ENCODE measurements around the gene TSPYL1.
A peak's percentile ranks its signal among the peaks of the same experiment; 100 is the strongest.

The TSPYL1 gene

DNA sequence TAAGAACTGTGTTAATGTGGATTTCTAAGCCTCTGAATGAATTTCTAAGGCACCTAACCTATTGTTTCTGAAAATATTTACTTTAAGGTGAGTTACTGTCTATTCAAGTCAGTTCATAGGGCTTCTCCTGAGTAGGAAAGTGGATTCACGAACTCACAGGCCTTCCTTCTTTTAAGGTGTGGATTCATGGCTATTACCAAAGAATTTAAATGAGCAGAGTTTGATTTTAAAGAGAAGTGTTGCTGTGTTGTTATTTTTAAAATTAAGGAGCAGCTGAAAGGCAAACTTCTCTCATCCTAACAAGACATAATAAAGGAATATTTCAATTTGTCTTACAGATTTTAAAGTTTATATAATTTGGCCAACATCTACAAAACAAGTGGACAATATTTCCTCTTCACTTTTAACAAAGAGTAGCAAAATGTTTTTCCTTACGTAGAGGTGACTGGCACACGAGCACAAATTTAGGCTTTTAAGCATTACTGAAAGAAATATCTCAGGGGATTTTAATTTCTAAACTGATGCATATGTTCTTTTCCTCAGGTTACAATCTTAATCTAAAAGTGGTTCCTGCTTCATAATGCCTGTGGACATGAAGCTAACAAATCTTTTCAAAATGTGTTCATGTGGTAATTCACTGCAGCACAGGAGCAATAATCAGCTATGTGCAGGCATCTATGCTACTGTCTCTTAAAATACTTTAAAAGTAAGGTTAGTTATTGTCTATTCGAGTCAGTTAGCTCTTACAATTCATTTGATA is 25.3 kb downstream of the TSPYL1 start:
- Mint-ChIP-seq H3K4me3 (no peak overlapping the region), H3K9me3 (peaks cover under 1% of the 10 kb centered on the region), H3K27me3 (ENCODE audit: low read depth, poor library complexity) (no peaks in the 10 kb centered on the region), H3K36me3 (ENCODE audit: low read depth) (peaks cover 31% of the 10 kb centered on the region), H3K4me1 (peaks cover 5% of the 10 kb centered on the region), H3K27ac (no peak overlapping the region)
- no peak for DNase-seq
- TF ChIP-seq, protein P1, sequence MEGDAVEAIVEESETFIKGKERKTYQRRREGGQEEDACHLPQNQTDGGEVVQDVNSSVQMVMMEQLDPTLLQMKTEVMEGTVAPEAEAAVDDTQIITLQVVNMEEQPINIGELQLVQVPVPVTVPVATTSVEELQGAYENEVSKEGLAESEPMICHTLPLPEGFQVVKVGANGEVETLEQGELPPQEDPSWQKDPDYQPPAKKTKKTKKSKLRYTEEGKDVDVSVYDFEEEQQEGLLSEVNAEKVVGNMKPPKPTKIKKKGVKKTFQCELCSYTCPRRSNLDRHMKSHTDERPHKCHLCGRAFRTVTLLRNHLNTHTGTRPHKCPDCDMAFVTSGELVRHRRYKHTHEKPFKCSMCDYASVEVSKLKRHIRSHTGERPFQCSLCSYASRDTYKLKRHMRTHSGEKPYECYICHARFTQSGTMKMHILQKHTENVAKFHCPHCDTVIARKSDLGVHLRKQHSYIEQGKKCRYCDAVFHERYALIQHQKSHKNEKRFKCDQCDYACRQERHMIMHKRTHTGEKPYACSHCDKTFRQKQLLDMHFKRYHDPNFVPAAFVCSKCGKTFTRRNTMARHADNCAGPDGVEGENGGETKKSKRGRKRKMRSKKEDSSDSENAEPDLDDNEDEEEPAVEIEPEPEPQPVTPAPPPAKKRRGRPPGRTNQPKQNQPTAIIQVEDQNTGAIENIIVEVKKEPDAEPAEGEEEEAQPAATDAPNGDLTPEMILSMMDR (IDR thresholded peaks at IDR 0.05) = no peak

DNA sequence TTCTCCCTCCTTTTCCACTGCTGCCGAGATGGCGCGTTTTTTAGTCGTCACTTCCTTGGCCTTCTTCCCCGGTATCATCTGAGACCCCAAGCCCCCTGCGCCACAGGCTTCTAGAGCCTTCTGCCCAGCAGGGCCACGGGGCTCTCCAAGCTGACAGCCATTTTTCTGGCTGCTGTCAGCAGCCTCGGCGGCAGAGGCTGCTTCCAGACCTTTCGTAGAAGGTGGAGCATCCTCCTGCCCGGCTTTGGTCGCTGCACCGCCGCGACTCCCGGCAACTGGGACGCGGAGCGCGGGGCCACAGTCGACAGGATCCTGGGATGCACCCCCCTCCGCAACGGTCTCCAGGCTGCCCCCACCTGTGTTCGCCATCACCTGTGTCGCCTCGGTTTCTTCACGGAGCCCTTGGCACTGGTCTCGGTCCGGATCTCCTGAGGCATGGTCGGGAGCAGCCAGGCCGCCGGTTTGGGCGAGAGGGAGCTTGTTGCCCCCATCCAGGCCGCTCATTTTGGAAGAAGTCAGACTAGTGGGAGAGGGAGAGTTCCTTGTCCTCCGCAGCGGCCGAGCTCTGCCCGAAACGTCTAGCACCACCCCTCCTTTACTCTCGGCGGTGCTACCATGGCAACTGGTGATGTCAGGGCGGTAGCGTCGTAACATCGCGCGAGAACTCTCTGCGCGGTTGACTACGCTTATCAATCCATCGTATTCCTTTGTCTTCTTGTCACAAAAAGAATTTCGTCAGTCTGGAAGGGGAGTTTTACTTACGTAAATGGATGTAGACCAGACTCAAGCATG is 26.0 kb downstream of the TSPYL1 start, which contains the start of gene TSPYL4:
TSS of gene TSPYL4 (minus strand) at position 571 of the 792 bp plus-strand sequence. CDS start at position 504, 67 bp downstream.
- H3K4me1 Mint-ChIP-seq = peaks cover 9% of the 10 kb centered on the region
- H3K27ac Mint-ChIP-seq = no peak within 1 kb of the TSS
- TF ChIP-seq, protein P1 (IDR thresholded peaks at IDR 0.05) = no peak
- DNase-seq = peak; percentile 91
- H3K9me3 Mint-ChIP-seq = no peaks in the 10 kb centered on the region
- H3K27me3 Mint-ChIP-seq (ENCODE audit: low read depth, poor library complexity) = no peaks in the 10 kb centered on the region
- no peak within 1 kb of the TSS for H3K4me3 Mint-ChIP-seq
- peaks cover 23% of the 10 kb centered on the region for H3K36me3 Mint-ChIP-seq (ENCODE audit: low read depth)

- Mint-ChIP-seq H3K27me3 (ENCODE audit: low read depth, poor library complexity) (no peaks in the 10 kb centered on the region), H3K36me3 (ENCODE audit: low read depth) (peaks cover 23% of the 10 kb centered on the region), H3K27ac (no peak overlapping the region), H3K9me3 (no peaks in the 10 kb centered on the region), H3K4me3 (no peak overlapping the region), H3K4me1 (peaks cover 14% of the 10 kb centered on the region)
- no peak for DNase-seq
- TF ChIP-seq, protein P1 (IDR thresholded peaks at IDR 0.05) = no peak
Measured at GRCh38 chr6:116253188-116253504, 26.6 kb downstream of the TSPYL1 start.

DNA sequence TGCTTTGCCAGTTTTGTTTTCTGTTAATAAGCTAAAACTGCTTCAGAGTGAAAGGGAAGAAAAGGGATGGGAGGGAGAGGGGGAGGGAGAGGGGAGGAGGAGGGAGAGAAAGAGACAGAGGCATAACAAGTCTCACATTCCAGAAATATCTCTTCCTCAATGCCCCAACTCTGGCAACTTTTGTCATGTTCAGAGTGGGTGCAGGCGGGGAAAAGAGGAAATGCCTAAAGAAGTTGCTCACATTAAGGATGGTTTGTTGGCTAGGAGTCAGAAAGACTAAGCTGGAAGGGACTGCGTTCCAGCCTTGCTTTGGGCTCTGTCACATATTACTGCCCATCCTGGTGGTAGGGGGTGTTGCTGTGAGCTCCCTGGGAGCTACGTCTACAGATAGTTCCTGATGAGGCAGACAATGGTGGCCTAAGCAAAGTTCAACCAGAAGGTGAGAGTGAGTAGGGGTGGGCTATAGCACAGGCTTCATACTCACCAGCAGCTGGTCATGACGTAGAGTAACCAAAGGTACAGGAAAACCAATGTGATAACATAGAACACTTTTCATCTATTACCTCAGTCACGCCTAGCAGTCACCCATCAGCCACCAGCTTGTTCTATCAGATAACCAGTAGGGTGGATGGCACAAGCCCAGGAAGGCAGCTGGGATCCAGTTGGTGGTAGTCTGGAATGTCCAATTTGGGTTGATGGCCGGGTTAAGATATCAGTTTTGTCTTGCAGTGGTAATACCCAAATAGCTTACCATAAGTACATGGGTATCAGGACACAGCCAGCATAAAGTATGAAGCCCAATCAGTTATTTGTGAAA is 28.0 kb downstream of the TSPYL1 start:
- Mint-ChIP-seq H3K4me3 (no peak overlapping the region), H3K9me3 (no peaks in the 10 kb centered on the region), H3K27me3 (ENCODE audit: low read depth, poor library complexity) (no peaks in the 10 kb centered on the region), H3K27ac (no peak overlapping the region), H3K36me3 (ENCODE audit: low read depth) (peaks cover 14% of the 10 kb centered on the region), H3K4me1 (peaks cover 11% of the 10 kb centered on the region)
- TF ChIP-seq, protein P1 (IDR thresholded peaks at IDR 0.05) = no peak
- no peak for DNase-seq

DNA sequence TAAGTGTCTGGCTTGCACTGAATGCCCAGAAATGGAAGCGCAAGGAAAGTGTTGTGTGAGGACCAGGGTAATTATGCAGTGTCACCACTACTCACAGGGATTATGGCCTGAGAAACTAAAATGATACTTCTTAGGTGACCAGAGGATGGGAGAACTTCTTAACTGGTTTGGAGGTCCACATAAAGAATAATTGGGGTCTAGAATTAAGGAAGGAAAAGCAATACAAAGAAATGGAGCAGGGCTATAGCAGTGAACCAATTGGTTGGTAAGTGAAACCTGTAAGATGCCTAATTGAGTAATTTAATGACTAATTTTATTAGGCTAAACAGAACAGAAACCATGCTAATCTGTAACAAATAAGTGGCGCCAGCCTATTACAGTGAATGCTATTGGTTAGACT is 31.2 kb downstream of the TSPYL1 start:
- H3K9me3 Mint-ChIP-seq = no peaks in the 10 kb centered on the region
- peaks cover 11% of the 10 kb centered on the region for H3K4me1 Mint-ChIP-seq
- TF ChIP-seq, protein P1 (IDR thresholded peaks at IDR 0.05) = no peak
- H3K27ac Mint-ChIP-seq = no peak overlapping the region
- peak overlapping the region; percentile 41 for H3K4me3 Mint-ChIP-seq
- no peaks in the 10 kb centered on the region for H3K27me3 Mint-ChIP-seq (ENCODE audit: low read depth, poor library complexity)
- no peak for DNase-seq
- H3K36me3 Mint-ChIP-seq (ENCODE audit: low read depth) = peaks cover 14% of the 10 kb centered on the region

All from nephron progenitor cell (in vitro differentiated cells).